Panc1 (cell line): ENCODE measurements around the gene NARF. TPM values are rescaled to one million over a fixed set of nuclear protein-coding genes. Genes with fewer than 3 reads are reported as not detected.
"Not testable (repeated sequence)": the region's sequence is repeated elsewhere in the genome, so short reads cannot be mapped to it uniquely, and the experiment has no call there.

ENCODE experiments used
- ATAC-seq: fragments of 200-7000 bp; cut with Tn5 transposase; 2 replicates; pipeline ENCODE4 v1.9.1; 2020; ENCODE audit warnings: mild to moderate bottlenecking, moderate library complexity
- BruUV-seq: library from RNA; stranded (reverse); fragments of 400-500 nt; replicated peaks from 2 replicates; lab custom pipeline; 2021; lab: Mats Ljungman, UMichigan
- CTCF ChIA-PET: fragments of 300-600 bp; sonication (Branson Sonifier 250); formaldehyde crosslinking; loops from one replicate; lab custom pipeline; 2022; ENCODE audit warnings: antibody characterized with exemption; lab: Charles Lee
- POLR2A ChIA-PET: fragments of 300-600 bp; sonication (Branson Sonifier 250); formaldehyde crosslinking; loops from one replicate; lab custom pipeline; 2022; ENCODE audit warnings: antibody characterized with exemption; lab: Charles Lee
- DNase-seq: peaks from one replicate; pipeline ENCODE4 v3.0.0-alpha.2; 2010; ENCODE audit warnings: low read depth, low spot score
- H3K27ac ChIP-seq: 2 replicates; pipeline ENCODE4 v1.5.1; 2011; ENCODE audit warnings: mild to moderate bottlenecking, low read length, inconsistent platforms
- H3K27me3 ChIP-seq: fragments of 200-500 bp; sonication (Bioruptor generic); 2 replicates; pipeline ENCODE4 v1.6.0; 2014; ENCODE audit warnings: low read length, inconsistent platforms; ENCODE audit not compliant: control insufficient read depth, insufficient read depth
- H3K36me3 ChIP-seq: fragments of 200-500 bp; sonication (Bioruptor generic); 2 replicates; pipeline ENCODE4 v1.5.1; 2014; ENCODE audit warnings: inconsistent platforms, mild to moderate bottlenecking, low read length, moderate library complexity; ENCODE audit not compliant: control insufficient read depth, insufficient read depth
- H3K4me1 ChIP-seq: 2 replicates; pipeline ENCODE4 v1.5.1; 2011; ENCODE audit warnings: inconsistent platforms, mild to moderate bottlenecking, low read length, moderate library complexity; ENCODE audit not compliant: control insufficient read depth, insufficient read depth
- H3K4me3 ChIP-seq, 2 experiments: 2 replicates each; pipeline ENCODE4 v1.5.1; 2011 to 2012; ENCODE audit warnings: low read depth in 2 of 2, low read length in 2 of 2, mild to moderate bottlenecking in 2 of 2, inconsistent platforms in 1 of 2, moderate library complexity in 1 of 2
- H3K9me3 ChIP-seq: fragments of 200-500 bp; sonication (Bioruptor generic); 2 replicates; pipeline ENCODE4 v1.5.1; 2014; ENCODE audit warnings: low read depth, mild to moderate bottlenecking, inconsistent platforms, low read length, moderate library complexity; ENCODE audit not compliant: control insufficient read depth, insufficient read depth
- POLR2AphosphoS5 ChIP-seq: IDR thresholded peaks from 2 replicates; pipeline ENCODE4 v1.6.1; 2012; ENCODE audit warnings: mild to moderate bottlenecking, low read depth, low read length, moderate library complexity
- SIN3A ChIP-seq: IDR thresholded peaks from 2 replicates; pipeline ENCODE4 v1.6.1; 2012; ENCODE audit warnings: low read depth, mild to moderate bottlenecking, low read length, moderate library complexity, borderline replicate concordance; ENCODE audit not compliant: insufficient read depth
- TCF7L2 ChIP-seq: IDR thresholded peaks from 2 replicates; pipeline ENCODE4 v1.6.1; 2011; ENCODE audit warnings: mild to moderate bottlenecking, low read depth, low read length, inconsistent platforms
- in situ Hi-C: cut with HindIII; loops from 2 replicates; pipeline ENCODE4 v1.10.0; 2016; ENCODE audit warnings: low sequenced_read_pairs, low pct_unique_long_range_greater_than_20kb
- intact Hi-C: fragments of 100-400 bp; cut with micrococcal nuclease; formaldehyde crosslinking; loops from one replicate; pipeline ENCODE4 v1.10.0; 2022; ENCODE audit not compliant: unreplicated experiment
- total RNA-seq: library from RNA; stranded (reverse); gene quantifications from one replicate; pipeline ENCODE4 v1.2.1, GENCODE V29; 2021; ENCODE audit not compliant: unreplicated experiment
- TF ChIP-seq, protein P1 (sequence below): fragments of 450-650 bp; IDR thresholded peaks from 2 replicates; pipeline ENCODE4 v1.5.1; 2017; ENCODE audit warnings: mild to moderate bottlenecking
- TF ChIP-seq, protein P2 (sequence below), 2 experiments: IDR thresholded peaks; 2 replicates each; pipeline ENCODE4 v1.6.1; 2011 to 2012; ENCODE audit warnings: low read depth in 2 of 2, control low read depth in 1 of 2, low read length in 1 of 2, mild to moderate bottlenecking in 1 of 2, moderate library complexity in 1 of 2; ENCODE audit not compliant: insufficient read depth in 1 of 2

NARF gene
- total RNA-seq, 1 experiment from 2014 or later, result 60.9 TPM

DNA sequence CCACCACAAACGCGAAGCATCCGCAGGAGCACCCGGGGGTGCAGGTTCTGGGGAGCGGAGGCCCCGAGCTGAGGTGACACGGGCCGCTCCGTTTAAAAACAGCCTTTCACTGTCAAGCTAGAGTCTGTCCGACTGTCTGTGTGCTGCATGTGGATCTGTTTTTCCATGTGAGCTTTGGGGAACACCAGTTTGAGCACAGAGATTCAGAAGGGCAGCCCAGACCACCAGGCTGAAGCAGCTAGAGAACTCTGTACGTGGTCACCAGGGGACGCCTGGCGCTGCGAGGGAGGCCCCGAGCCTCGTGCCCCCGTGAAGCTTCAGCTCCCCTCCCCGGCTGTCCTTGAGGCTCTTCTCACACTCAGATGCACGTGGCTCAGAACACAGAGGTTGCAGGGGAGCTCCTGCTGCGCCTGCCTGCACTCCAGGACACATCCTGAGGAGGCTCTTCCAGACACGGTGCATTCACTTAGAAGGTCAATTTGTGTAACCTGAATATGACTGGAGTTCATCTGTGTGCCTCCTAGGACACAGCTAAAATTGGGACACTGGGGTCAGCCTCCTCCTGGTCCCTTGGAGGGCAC, 45.3 kb downstream of the NARF start:
- CTCF ChIA-PET, result no interaction called here

DNA sequence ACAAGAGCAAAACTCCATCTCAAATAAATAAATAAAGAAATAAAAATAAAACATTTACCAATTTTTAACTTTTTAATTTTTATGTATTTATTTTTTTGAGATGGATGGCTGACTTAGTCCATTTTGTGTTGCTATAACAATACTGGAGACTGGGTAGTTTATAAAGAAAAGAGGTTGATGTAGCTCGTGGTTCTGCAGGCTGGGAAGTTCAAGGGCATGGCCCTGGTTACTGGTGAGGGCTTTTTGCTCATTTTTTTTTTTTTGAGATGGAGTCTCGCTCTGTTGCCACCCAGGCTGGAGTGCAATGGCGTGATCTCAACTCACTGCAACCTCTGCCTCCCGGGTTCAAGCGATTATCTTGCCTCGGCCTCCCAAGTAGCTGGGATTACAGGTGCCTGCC, 46.8 kb downstream of the NARF start:
- ChIA-PET CTCF (no interaction called here), POLR2A (interaction anchor here (0.7 kb wide), 1 partner anchor 13 kb away, joined by 5 read pairs; no protein-coding TSS in a partner anchor)
- Histone ChIP-seq H3K27ac (no peak overlapping the region), H3K4me3 (no peak overlapping the region), H3K27me3 (no peaks in the 10 kb centered on the region), H3K9me3 (no peaks in the 10 kb centered on the region), H3K36me3 (no peaks in the 10 kb centered on the region), H3K4me1 (no peaks in the 10 kb centered on the region)
- no peak for ATAC-seq
- in situ Hi-C loops (no loop called here), intact Hi-C loops (no loop called here)
- TF ChIP-seq TCF7L2 (no peak), SIN3A (no peak), POLR2AphosphoS5 (no peak)
- TF ChIP-seq, protein P1, sequence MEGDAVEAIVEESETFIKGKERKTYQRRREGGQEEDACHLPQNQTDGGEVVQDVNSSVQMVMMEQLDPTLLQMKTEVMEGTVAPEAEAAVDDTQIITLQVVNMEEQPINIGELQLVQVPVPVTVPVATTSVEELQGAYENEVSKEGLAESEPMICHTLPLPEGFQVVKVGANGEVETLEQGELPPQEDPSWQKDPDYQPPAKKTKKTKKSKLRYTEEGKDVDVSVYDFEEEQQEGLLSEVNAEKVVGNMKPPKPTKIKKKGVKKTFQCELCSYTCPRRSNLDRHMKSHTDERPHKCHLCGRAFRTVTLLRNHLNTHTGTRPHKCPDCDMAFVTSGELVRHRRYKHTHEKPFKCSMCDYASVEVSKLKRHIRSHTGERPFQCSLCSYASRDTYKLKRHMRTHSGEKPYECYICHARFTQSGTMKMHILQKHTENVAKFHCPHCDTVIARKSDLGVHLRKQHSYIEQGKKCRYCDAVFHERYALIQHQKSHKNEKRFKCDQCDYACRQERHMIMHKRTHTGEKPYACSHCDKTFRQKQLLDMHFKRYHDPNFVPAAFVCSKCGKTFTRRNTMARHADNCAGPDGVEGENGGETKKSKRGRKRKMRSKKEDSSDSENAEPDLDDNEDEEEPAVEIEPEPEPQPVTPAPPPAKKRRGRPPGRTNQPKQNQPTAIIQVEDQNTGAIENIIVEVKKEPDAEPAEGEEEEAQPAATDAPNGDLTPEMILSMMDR, result no peak
- TF ChIP-seq, protein P2, sequence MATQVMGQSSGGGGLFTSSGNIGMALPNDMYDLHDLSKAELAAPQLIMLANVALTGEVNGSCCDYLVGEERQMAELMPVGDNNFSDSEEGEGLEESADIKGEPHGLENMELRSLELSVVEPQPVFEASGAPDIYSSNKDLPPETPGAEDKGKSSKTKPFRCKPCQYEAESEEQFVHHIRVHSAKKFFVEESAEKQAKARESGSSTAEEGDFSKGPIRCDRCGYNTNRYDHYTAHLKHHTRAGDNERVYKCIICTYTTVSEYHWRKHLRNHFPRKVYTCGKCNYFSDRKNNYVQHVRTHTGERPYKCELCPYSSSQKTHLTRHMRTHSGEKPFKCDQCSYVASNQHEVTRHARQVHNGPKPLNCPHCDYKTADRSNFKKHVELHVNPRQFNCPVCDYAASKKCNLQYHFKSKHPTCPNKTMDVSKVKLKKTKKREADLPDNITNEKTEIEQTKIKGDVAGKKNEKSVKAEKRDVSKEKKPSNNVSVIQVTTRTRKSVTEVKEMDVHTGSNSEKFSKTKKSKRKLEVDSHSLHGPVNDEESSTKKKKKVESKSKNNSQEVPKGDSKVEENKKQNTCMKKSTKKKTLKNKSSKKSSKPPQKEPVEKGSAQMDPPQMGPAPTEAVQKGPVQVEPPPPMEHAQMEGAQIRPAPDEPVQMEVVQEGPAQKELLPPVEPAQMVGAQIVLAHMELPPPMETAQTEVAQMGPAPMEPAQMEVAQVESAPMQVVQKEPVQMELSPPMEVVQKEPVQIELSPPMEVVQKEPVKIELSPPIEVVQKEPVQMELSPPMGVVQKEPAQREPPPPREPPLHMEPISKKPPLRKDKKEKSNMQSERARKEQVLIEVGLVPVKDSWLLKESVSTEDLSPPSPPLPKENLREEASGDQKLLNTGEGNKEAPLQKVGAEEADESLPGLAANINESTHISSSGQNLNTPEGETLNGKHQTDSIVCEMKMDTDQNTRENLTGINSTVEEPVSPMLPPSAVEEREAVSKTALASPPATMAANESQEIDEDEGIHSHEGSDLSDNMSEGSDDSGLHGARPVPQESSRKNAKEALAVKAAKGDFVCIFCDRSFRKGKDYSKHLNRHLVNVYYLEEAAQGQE (IDR thresholded peaks at IDR 0.05; ENCODE audit: insufficient read depth in 1 of 2, low read depth in 2 of 2, low read length in 1 of 2), result no peak
- BruUV-seq, result no TSS peak
- DNase-seq, result no peak

More for the DNA sequence above, 45.3 kb downstream of the NARF start:
- no peaks in the 10 kb centered on the region for H3K9me3 ChIP-seq
- BruUV-seq, result no TSS peak
- ATAC-seq (peak; percentile 60; the same call in 1 of the 2 replicates), DNase-seq (no peak)
- intact Hi-C loops (no loop called here), in situ Hi-C loops (no loop called here)
- H3K27me3 ChIP-seq, result no peaks in the 10 kb centered on the region
- H3K4me3 ChIP-seq, result no peak overlapping the region
- H3K36me3 ChIP-seq, result no peaks in the 10 kb centered on the region
- POLR2A ChIA-PET, result no interaction called here
- H3K27ac ChIP-seq, result no peak overlapping the region
- H3K4me1 ChIP-seq, result no peaks in the 10 kb centered on the region
- TF ChIP-seq SIN3A, result no peak
- TF ChIP-seq, protein P1, result no peak
- TF ChIP-seq, protein P2 (IDR thresholded peaks at IDR 0.05; ENCODE audit: insufficient read depth in 1 of 2, low read depth in 2 of 2, low read length in 1 of 2), result no peak
- no peak for TF ChIP-seq POLR2AphosphoS5
- TF ChIP-seq TCF7L2, result no peak

DNA sequence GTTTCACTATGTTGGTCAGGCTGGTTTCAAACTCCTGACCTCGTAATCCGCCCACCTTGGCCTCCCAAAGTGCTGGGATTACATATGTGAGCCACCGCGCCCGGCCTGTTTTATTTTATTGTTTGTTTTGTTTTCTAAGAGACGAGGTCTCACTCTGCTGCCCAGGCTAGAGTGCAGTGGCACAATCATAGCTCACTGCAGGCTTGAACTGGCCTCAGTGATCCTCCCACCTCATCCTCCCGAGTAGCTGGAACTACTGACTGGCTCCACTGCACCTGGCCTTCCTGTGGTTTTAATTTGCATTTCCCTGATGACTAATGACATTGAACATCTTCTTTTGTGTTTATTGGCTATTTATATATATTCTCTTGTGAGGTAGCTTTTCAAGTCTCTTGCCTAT, 47.9 kb downstream of the NARF start:
- POLR2A ChIA-PET, BruUV-seq, H3K36me3 ChIP-seq, intact Hi-C loops, DNase-seq, H3K27ac ChIP-seq, in situ Hi-C loops, H3K9me3 ChIP-seq, ATAC-seq, H3K4me1 ChIP-seq, H3K4me3 ChIP-seq, H3K27me3 ChIP-seq: not testable (repeated sequence)
- CTCF ChIA-PET, result interaction anchor here (0.5 kb wide), 1 partner anchor 114 kb away, joined by 6 read pairs; no protein-coding TSS in a partner anchor
